Fibroblast of mammary gland (primary cell): ENCODE results near the gene NFIA.
"Not testable (repeated sequence)": the region's sequence is repeated elsewhere in the genome, so short reads cannot be mapped to it uniquely, and the experiment has no call there.

Experiments
- DNase-seq: peaks from one replicate; pipeline ENCODE4 v3.0.0-alpha.2; 2010; ENCODE audit warnings: low read depth
- H3K4me3 ChIP-seq: 2 replicates; pipeline ENCODE4 v1.5.1; 2011; ENCODE audit warnings: low read depth, mild to moderate bottlenecking, low read length, moderate library complexity; ENCODE audit not compliant: control insufficient read depth
- TF ChIP-seq, protein P1 (sequence below): conservative IDR thresholded peaks from 2 replicates; pipeline ENCODE4 v1.5.1; 2011; ENCODE audit warnings: low read depth, low read length, inconsistent platforms; ENCODE audit not compliant: control insufficient read depth, insufficient read depth

NFIA gene

DNA sequence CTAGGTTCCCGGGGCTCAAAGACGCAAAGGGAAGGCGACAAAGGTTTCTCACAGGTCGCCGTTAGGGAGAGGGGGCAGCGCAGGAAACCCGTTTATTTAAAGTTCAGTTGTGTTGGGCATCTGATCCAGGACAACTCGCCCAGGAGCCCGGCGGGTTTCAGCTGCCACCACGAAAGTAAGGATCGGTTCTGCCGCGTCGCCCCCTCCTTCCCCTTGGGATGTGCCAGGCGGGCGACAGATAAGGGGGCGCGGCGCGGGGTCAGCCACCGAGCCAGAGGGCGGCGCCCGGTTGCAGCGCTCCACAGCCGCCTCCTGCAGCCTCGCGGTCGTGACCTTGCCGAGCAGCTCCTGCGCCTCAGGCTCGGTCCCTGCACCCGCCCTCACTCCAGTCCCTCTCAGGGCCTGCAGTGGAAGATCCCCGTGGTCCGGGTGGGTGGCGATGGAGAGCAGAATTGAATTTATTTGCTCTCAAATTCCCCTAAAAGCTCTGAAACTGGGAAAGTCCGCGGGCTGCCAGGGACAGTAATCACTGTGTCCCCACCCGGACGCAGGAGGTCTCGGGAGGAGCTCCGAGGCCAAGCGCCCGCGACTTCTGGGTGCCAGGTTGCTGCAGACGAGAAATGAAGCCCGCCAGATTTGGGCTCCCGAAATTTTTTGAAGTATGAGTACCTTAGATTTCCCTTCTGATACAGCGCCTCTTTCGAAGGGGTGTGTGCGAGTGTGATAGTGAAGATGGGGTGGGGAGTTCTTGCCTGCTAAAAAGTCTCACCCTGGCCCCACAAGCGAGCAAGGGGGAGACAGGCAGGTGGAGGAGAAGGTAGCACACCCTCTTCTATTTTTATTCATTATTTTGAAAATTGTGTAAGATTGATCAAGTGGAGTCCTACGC is 28.4 kb upstream of the NFIA start:
- no peak for DNase-seq
- H3K4me3 ChIP-seq: peak overlapping the region; percentile 31
- TF ChIP-seq, protein P1, sequence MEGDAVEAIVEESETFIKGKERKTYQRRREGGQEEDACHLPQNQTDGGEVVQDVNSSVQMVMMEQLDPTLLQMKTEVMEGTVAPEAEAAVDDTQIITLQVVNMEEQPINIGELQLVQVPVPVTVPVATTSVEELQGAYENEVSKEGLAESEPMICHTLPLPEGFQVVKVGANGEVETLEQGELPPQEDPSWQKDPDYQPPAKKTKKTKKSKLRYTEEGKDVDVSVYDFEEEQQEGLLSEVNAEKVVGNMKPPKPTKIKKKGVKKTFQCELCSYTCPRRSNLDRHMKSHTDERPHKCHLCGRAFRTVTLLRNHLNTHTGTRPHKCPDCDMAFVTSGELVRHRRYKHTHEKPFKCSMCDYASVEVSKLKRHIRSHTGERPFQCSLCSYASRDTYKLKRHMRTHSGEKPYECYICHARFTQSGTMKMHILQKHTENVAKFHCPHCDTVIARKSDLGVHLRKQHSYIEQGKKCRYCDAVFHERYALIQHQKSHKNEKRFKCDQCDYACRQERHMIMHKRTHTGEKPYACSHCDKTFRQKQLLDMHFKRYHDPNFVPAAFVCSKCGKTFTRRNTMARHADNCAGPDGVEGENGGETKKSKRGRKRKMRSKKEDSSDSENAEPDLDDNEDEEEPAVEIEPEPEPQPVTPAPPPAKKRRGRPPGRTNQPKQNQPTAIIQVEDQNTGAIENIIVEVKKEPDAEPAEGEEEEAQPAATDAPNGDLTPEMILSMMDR: no peak

DNA sequence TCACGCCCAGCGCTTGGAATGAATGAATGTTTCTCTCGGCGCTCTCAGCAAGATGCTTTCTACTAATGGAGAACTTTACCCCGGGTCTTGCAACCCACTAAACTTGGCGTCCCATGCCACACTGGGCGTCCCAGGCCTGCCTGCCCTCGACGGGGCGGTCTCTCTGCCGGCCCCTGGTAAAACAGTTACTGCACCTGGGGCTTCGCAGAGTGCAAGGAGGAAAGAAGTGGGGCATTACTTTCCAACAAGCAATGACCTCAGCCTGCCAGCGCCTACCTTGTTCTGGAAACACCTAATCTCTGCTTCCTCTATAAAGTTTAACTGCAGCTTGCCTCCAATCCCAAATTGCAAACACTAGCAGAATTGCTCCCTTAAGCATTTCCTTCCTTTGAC is 27.8 kb upstream of the NFIA start:
- DNase-seq: no peak
- TF ChIP-seq, protein P1: no peak
- no peak overlapping the region for H3K4me3 ChIP-seq

DNA sequence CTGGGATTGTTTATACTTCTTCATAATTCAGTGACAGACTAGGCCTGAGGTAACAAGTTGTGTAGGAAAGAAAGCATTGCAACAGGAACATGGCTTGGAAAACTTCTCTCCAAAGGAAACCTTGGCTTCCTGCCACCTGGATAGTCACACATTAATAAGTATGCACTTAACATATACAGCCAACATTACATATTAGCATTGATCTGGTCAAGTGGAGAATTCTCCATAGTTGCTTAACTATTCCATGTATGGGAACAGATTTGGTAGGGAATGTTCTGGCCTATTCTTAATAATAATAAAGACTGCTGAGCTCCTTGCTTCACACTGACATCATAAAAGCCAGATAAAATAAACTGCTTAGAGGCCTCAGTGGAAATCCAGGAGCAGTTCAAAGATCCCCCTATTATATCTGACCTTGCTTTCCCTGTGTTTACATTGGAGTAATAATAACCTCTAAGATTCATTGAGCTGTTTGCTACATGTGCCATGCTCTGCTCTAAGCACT is 27.2 kb upstream of the NFIA start:
- no peak overlapping the region for H3K4me3 ChIP-seq
- TF ChIP-seq, protein P1: no peak
- DNase-seq: peak; percentile 41

DNA sequence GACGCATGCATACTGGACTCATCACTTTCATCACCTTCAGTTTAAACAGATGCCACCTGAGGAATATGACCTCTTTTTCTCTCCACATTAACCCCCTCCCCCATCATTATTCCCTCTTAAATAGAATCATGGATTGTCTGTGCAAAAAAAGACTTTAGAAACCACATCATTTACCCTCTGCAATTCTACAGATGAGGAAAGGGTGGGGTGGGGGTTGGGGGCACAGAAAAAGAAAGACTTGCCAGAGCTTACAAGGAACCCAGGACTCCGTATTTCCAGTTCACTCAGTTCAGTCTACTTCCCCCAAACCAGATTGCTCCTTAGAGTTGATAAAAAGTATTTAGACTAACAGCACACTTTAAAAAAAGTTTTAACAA is 26.2 kb upstream of the NFIA start:
- no peak for DNase-seq
- TF ChIP-seq, protein P1: no peak
- no peak overlapping the region for H3K4me3 ChIP-seq

DNA sequence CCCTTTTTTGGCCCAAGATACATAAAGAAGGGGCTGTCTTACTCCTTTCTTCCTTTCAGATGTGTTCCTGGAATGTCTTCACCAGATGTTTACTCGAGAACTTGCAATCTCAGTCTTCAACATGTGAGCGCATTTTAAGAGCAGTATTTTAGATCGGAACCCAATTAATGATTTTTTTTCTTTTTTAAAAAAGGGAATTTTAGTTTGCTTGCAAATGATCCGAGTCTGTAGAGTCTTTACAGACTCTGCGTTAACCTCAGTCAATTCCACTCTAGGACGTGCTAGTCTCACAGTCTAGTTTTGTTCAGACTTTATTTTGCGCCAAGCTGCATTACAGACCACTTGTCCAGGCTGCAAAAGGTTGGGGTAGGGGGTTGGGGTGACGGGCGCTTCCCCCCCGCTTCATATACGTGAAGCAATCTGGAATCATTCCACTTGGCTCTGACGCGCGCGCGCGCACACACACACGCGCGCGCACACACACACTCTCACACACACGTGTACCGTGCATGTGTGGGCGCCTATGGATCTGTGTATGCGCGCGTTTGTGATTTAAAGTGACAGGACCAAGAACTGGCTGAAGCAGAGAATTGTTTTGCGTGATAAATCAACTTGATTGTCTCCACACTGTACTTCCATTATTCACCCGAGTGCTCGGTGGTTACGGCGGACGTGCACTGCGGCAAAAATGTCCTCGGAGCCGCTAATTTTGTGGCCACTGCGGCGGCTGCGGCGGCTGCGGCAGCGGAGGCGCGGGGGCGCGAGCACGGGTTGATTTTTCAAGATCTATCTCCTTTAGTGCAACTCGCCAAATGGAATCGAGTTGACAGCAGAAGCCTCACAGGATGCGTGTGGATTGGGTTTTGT is 25.6 kb upstream of the NFIA start:
- peak; percentile 59 for DNase-seq
- TF ChIP-seq, protein P1: no peak
- H3K4me3 ChIP-seq: peak overlapping the region; percentile 77

DNA sequence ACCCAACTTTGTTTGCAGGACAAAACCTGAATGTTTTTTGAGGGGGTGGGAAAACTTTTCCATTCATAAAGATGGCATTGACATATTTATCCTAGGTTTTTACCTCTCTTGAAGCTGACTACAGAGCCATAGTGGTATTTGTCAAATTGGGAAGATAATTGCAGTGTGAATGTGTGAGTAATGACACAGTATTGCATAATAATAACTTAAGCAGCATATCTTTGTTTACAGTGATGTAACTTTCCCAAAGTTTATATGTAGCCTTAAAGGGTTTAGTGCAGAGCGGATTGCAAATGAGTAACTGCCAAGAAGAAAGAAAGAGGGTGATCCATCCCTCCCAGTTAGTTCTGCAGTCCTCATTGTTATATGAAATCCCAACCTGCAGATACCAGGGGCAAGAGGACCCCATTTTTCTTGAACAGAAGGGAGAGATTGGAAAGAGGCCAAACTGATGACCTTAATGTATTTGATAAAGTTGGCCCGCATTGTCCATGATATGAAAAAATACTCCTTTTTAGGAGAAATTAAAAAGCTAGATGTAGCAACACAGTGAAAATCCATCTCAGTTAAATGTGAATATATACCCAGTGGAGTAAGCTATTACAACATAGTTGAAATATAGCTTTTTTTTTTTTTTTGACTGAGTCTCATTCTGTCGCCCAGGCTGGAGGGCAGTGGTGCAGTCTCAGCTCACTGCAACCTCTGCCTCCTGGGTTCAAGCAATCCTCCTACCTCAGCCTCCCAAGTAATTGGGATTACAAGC is 23.7 kb upstream of the NFIA start:
- H3K4me3 ChIP-seq: no peak overlapping the region
- peak; percentile 45 for DNase-seq
- TF ChIP-seq, protein P1: no peak

DNA sequence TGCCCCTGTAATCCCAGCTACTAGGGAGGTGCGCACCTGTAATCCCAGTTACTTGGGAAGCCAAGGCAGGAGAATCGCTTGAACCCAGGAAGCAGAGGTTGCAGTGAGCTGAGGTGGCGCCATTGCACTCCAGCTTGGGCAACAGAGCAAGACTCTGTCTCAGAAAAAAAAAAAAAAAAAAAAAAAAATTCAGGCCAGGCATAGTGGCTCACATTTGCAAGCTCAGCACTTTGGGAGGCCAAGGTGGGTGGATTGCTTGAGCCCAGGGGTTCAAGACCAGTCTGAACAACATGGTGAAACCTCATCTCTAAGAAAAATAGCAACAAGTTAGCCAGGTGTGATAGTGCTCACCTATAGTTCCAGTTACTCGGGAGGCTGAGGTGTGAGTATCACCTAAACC is 20.8 kb upstream of the NFIA start:
- DNase-seq, H3K4me3 ChIP-seq: not testable (repeated sequence)
